HG02759 (cell line): Measurements from ENCODE around the gene ARHGAP22.

ENCODE experiments used
- ATAC-seq: cut with Tn5 transposase; IDR thresholded peaks from one replicate; pipeline ENCODE4 v1.9.1; 2021; ENCODE audit warnings: mild to moderate bottlenecking, moderate library complexity; ENCODE audit not compliant: unreplicated experiment

ARHGAP22 gene

DNA sequence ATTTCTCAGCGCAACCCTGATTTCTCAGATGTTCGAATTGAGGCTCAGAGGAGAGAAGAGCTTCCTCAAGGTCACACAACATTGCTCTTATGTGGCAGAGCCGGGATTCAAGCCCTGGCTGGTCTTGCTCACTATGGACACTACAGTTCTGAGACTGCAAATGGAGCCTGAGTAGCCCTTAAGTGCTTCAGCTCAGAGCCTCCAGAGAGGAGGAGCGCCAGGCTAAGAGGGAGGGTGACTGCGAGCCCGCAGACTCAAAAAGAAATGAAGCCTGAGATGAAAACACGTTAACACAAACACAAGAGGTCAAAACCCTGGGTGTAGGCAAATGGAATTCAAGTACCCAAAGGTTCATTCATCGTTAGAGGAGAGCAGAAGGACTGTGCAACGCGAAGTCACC is 13.9 kb downstream of the ARHGAP22 start:
- ATAC-seq = no peak

DNA sequence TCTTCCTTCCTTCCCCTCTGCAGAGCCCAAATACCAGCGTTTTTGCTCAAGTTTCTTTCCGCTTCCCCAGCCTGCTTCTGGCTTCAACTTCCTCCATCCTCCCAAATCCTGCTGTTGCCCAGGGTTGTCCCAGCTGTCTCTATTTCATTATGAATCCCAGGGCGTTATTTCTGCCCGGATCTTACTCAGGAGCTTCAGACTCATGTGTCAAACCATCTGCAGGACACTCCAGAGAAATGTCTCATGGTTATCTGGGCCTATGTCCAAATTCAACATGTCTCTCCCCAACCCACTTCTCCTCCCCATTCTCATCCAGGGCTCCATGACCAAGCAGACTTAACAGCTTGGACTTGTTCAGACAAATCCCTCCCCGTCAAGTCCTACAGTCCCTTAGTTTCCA is 15.6 kb downstream of the ARHGAP22 start:
- no peak for ATAC-seq

DNA sequence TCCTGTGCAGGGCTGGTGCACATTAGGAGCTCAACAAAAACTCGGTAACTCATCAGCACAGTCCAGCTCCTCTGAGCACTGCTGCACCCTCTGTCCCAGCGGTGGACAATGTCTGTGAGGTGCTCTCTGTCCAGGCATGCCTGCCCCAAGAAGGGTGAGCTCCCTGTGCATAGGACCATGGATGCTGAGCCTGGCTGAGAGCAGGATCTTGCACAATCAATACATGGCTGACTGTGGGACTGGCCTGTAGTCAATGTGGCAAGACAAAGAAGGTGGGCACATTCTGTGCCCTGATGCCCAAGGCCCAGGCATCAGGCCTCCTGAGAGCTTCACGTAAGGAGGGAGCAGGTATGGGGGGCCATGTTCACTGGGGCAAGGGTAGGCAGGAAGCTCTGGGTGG is 17.1 kb downstream of the ARHGAP22 start:
- no peak for ATAC-seq

DNA sequence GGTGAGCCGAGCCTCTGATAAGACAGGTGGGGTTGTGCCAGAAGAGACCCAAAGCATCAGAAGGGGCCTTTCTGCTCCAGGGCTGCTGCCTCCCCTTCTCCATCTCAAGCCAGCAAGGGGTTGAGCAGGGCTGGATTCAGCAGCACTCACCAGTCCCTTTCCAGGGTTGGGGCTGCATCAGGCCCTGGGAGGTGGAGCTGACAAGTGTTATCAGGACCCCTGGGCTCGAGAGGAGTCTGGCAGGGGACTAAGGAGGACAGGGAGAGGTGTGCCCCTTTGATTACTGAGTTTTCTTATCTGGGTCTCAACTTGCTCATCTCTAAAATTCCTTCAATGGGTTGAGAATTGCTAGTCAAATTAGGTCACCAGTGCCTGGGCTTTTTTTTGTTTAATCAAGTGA is 17.8 kb downstream of the ARHGAP22 start:
- ATAC-seq = no peak

DNA sequence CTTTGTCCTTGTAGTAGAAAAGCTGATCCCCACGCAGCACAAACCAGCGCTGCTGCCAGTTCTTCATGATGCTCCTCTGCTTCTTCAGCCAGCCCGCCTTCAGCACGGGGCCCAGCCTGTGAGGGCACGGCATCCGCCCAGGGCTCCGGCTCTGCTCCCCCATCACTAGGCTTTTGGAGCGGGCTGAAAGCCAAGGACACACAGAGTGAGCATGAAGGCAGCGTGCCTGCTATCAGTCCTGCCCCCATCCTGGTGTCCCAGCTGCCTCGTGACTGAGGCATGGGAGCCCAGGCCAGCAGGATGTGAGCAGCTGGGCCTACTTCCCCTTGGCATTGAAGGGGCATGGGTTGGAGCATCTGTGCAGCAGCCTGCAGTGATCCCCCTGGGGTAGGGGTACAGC is 21.9 kb downstream of the ARHGAP22 start:
- ATAC-seq = no peak

DNA sequence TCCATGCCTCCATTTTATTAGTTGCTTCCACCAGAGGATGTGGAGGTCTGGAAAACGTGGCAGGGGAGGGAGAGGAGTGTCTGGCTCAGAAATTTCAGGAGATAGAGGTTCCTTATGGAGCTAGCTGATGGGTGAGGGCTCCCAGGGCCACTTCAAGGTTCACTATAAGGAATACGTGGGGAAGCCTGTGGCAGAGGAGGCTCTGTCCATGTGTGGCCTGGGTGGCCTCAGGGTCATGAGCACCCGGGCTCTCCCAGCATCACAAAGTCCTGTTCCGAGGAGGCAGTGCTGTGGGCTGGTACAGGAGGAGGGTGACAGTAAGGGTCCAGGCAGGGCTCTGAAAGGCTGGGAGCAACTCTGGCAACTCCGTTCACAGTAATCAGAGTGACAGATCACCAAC is 24.6 kb downstream of the ARHGAP22 start:
- no peak for ATAC-seq

DNA sequence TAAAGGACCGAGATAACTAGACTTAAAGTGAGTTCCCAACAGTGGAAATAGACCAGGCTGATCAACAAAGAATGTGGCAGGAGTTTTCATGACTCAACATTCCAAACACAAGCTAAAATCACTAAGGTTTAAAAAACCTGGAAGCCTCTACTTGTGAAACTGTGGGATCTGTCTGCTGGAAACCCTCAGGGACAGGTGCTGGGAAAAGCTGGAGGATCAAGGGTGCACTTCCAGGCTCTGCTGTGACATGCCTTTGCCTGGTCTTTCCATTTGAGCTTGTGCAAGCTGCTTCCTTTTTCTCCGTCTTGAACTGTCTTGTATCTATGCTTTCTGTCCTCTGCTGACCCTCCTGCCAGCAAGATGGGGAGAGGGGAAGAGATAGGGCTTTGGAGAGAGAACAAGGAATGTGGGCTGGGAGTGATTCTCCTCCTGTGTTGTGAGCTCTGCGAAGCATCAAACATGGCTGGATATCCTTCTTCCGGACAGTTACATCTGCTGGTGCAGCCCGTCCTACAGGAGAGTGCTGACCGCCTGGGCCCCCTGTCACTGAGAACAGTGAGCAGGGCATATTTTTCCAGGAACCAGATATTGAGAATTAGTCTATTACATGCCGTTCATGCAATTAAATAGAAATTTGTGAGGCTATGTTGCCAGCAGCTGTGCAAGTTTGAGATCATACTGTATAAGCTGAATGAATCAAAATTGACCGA is 25.5 kb downstream of the ARHGAP22 start:
- ATAC-seq = no peak

DNA sequence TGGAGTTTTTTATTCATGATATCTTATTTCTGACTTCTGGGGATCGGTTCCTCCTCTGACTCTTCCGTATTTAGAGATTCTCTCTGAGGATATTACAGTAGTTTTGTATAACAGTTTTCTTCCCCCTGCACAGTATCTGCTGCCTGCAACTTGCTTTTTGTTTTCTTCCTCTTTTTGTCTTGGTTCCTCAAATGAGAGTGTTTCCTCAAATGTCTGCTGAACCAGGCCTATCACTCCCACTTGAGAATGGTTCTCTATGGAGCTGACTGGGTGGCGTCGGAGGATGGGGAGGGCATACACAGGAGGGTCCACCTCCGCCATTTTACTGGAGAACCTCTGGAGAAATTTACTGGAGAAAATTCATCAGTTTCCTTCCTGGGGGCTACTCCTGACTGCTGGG is 27.7 kb downstream of the ARHGAP22 start:
- ATAC-seq = no peak

DNA sequence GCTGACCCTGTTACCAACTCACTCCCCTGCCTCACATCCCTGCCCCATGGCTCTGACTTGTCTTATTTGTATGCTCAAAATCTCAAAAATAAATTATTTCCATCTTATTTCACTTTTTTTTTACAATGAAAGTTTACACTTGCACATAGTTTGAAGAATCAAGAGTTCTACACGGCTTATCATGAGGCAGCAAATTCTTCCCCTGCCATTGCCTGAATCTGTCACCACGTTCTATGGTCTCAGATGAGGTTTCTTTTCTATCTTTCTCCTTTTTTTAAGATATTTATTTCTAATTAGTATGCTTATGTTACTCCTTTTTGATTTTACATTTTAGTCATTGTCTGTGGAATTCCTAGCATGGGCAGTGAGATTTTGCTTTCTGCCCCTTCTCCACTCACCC is 28.4 kb downstream of the ARHGAP22 start:
- ATAC-seq = no peak

DNA sequence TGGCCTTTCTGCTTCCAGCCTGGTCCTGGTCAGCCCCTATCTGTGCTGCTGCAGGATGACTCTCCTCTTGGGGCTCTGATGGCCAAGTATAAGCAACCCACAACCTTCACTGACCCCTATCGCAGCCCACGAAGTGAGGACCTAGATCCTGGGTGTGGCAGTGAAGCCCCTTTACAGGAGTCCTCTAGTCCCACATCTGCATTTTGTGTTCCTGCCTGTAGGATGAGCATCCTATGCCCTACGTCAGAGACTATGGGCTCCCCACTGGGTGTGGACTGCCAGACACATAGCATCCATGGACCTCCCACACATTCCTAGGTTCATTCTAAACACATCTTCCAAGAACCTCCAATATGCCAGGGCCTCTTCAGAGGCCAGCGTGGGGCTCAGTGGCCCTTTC is 29.0 kb downstream of the ARHGAP22 start:
- ATAC-seq = no peak

DNA sequence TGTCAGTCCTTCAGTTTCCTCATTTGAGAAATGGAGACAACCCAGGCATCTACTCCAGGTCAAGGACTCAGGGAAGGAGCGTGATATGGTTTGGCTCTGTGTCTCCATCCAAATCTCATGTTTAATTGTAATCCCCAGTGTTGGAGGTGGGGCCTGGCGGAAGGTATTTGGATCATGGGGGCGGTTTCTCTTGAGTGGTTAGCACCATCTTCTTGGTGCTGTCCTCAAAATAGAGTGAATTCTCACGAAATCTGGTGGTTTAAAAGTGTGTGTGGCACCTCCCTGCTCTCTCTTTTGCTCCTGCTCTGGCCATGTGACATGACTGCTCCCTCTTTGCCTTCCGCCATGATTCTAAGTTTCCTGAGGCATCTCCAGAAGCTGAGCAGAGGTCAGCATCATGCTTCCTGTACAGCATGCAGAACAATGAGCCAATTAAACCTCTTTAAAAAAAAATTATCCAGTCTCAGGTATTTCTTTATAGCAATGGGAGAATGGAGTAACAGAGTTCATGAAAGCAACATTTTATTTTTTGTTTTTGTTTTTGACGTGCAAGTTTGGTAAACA is 30.0 kb downstream of the ARHGAP22 start:
- ATAC-seq = no peak

DNA sequence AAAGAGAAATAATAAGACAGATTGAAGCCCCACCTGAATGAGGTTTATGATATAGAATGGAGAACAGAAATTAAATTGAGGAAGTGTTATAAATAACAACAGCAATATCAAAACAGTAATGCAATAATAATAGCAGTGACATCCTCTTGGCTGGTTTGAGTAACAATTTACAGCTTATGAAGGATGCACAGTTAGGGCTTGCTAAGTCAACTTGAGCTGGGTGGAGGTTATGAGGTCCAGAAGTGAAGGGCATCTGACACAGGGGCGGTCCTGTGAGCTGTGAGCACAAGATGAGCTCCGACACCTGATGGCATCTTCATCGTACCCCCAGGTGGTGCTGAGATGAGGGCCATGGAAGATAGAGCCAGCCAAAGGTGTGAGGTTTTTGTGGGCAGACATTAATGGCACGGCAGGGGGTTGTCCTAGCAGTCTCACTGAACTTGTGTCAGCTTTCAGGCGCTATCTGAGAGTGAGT is 30.5 kb downstream of the ARHGAP22 start:
- no peak for ATAC-seq

DNA sequence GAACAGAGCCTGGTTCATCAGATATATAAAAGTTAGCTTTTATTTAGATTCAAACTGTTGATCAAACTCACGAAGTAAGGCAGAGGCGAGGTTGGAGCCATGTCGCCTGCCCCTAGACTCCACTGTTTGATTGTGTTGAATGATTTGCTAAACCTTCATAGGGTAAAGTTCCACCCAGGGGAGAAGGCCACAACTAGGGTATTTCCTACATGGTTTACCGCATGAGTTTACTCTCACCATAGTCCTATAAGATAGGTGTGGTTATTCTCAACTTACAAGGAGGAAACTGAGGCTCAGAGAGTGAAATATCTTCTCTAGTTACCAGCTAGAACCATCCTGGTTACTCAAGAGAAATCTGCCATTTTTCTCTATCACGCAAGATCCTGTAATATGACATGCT is 31.8 kb downstream of the ARHGAP22 start:
- peak; percentile 39 for ATAC-seq

DNA sequence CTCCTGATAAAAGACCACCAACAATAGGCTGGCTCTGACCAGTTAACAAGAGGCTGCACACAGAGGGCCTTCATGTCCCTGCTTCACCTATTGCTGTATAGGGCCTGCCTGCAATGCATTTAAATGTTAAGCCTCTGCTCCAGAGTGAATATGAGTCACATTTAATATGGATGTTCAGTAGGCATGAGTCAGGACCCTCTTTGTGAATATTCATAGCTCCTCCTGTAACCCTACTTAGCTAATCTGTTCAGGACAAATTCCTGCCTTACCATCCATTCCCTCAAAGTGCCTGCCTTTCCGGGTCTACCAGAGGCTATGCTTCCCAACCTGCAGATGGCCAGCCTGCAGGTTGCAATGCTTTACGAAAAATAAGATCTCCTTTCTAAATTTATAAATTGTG is 32.5 kb downstream of the ARHGAP22 start:
- ATAC-seq = no peak

DNA sequence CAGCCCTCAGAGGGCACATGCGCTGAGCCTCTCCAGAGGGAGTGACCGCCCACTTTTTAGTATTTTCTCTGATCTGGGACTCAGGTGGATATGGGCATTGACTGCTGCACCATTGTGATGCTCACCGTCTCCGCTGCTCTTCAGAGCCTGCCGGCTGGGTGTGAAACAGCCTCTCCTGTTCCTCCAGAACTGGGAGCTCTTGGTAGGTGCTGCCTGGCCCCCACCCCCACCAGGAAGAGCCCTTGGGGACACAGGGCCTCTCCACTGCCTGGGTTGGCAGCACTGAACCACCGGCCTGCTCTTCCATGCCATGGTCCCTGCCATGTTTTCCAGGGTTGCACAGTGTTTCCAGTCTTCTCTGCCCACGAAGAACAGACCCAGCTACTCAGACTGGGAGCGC is 36.3 kb downstream of the ARHGAP22 start:
- ATAC-seq = no peak

DNA sequence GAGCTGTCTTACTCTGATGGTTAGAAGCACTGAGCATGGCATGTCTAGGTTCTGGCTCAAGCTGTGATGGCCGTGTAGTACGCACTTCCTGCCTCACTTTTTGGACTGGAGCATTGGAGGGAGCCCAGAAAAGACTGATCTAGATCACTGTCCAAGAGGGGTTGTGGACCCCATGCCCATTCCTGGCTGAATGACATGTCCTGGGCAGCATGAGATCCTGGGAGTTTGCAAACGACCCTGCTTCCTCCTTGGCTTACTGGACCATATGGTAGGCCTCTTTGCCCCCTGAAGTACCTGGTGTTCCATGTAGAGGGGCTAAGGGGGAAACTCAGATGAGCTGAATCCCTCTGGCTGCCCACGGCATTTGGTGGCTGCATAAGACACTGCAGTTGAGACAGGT is 36.7 kb downstream of the ARHGAP22 start:
- no peak for ATAC-seq

DNA sequence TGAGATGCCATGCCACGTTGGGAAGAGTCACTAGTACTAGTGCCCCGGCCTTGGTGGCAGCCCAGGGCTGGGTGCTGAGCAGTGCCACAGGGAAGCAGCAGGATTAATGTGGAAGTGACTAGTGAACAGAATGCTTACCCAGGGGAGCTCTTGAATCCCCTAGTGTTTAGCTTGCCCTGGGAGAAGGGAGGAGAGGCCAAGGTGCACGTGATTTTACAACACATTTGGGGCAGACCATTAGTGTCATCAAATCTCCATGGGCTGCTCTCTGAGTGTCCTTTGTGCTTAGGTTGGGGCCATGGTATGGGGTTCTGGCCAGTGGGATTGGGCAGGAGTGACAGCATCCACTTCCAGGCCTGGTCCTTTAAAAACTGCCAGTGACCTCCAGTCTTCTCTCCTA is 37.5 kb downstream of the ARHGAP22 start:
- ATAC-seq = no peak

DNA sequence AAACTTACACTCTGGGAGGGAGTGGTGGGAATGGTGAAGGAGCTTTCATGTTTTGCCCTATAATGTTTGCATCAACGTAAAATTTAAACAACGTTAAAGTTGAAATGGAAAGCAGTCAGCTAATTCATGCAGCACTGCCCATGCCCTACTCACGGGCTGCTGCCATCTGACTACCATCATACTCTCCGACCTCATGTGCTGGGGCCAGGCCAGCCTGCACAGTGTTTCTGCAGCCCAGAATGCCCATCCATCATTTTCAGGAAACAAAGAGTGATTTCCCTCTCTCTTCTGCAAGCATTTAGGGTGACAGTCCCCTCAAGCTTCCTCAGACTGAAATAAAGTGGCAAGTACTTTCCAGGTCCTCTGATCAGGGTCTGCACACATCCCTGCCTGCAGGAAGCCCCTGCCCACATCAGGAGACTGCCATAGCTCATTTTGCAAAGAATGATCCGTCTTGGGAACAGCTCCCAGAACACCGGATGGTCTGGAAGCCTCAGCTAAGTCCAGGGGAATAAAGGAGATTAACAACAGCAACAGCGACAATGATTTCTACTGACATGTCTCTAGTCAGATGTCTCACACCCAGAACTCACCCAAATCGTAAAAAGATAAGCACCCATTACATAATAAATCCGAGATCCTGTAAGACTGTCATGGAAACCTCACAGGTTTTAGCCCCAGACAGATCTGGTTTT is 40.3 kb downstream of the ARHGAP22 start:
- no peak for ATAC-seq

DNA sequence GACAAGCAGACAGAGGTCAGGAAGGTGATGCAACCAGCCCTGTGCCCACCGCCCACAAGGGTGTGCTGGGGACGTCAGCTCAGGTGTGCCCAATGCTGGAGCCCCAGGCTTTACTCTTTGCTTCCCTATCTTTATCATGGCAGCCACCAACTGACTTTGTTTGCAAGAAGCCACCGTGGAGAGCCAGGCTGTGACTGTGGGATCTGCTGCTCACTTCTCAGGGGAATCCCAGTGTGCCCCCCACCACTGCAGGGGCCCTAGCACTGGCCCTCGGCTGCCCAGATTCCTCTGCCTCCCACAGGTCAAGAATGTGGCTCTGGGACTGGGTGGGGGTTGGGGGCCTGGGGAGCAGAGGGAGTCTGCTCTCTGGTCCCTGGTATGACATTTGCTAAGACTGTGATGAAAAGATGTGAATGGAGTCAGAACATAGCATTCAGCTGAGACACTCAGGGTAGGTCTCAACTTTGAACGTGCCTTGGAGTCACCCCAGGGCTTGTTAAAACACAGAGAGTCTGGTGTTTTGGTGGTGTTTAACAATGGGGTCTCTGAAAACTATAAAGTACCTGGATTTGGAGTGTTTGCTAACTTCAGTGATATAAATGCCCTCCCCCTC is 47.3 kb downstream of the ARHGAP22 start:
- no peak for ATAC-seq

DNA sequence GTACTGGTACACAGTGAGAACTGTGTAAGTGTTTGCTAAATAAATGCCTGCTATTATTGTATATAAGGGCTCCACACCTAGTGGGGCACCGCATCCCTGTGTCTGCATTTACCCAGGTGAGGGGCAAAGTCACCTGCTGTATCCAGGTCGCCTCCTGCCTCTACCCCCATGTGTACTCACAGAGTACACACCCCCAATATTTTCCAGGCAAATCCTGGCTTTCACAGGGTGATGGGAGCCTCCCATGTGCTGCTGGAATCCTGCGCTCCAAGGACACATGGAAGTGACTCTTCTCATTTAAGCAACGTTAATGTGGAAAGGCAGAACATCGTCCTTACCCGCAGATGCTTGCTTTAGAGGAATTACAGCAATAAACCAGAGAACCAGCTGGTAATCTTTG is 48.2 kb downstream of the ARHGAP22 start:
- ATAC-seq = no peak

DNA sequence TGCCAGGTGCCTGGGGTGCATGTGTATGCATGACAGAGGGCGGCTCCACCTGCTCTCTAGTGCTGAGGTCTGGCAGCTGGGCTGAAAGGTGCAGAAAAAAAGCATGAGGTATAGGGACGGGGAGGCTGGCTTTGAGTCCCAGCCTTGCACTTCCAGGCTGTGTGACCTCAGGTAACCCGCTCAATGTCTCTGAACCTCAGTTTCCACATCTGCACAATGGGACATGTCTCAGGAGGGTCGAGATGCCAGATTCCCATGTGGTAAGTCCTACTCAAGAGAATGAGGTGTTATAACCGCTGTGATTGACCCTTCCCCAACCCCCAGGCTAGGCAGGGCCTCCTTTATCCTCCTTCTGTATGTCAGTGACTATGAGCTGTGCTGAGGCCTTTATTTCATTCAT is 48.8 kb downstream of the ARHGAP22 start:
- ATAC-seq = no peak
